ENCODE data around the gene LPP. TPM values are rescaled to one million over a fixed set of nuclear protein-coding genes. Genes with fewer than 3 reads are reported as not detected.

Gene LPP
- total RNA-seq, 2 donors from 2014 or later: 1,568 to 1,607 TPM

GRCh38 chr3:188734395-188734794 lies 580.4 kb downstream of the LPP start:
- H3K9me3 ChIP-seq: no peaks in the 10 kb centered on the region
- no peak overlapping the region for H3K27ac ChIP-seq
- no peak for TF ChIP-seq CTCF (IDR thresholded peaks at IDR 0.05)
- H3K4me3 ChIP-seq: no peak overlapping the region
- DNase-seq (ENCODE audit: low spot score): no peak
- no peaks in the 10 kb centered on the region for H3K27me3 ChIP-seq (replicated peaks; ENCODE audit: insufficient read depth)
- no peak for ATAC-seq (ENCODE audit: insufficient number of reproducible peaks, low FRiP score, low read depth)
- no peaks in the 10 kb centered on the region for H3K36me3 ChIP-seq
- H3K4me1 ChIP-seq (ENCODE audit: control insufficient read depth in 1 of 2, low read depth in 2 of 2): peaks cover 12 to 16% of the 10 kb centered on the region in 2 donors

GRCh38 chr3:188739511-188739910 lies 585.6 kb downstream of the LPP start:
- no peaks in the 10 kb centered on the region for H3K9me3 ChIP-seq
- H3K27ac ChIP-seq: no peak overlapping the region
- H3K36me3 ChIP-seq: no peaks in the 10 kb centered on the region
- H3K27me3 ChIP-seq (replicated peaks; ENCODE audit: insufficient read depth): no peaks in the 10 kb centered on the region
- H3K4me3 ChIP-seq: no peak overlapping the region
- ATAC-seq (ENCODE audit: insufficient number of reproducible peaks, low FRiP score, low read depth): no peak
- no peak for DNase-seq (ENCODE audit: low spot score)
- no peak for TF ChIP-seq CTCF (IDR thresholded peaks at IDR 0.05)
- H3K4me1 ChIP-seq (ENCODE audit: control insufficient read depth in 1 of 2, low read depth in 2 of 2): peaks cover 5% of the 10 kb centered on the region in 2 donors

GRCh38 chr3:188740010-188740409 lies 586.1 kb downstream of the LPP start:
- no peak for ATAC-seq (ENCODE audit: insufficient number of reproducible peaks, low FRiP score, low read depth)
- no peak overlapping the region for H3K27ac ChIP-seq
- no peaks in the 10 kb centered on the region for H3K4me1 ChIP-seq (ENCODE audit: control insufficient read depth in 1 of 2, low read depth in 2 of 2)
- H3K4me3 ChIP-seq: no peak overlapping the region
- DNase-seq (ENCODE audit: low spot score): no peak
- no peak for TF ChIP-seq CTCF (IDR thresholded peaks at IDR 0.05)
- no peaks in the 10 kb centered on the region for H3K36me3 ChIP-seq
- H3K27me3 ChIP-seq (replicated peaks; ENCODE audit: insufficient read depth): no peaks in the 10 kb centered on the region
- H3K9me3 ChIP-seq: no peaks in the 10 kb centered on the region

- Histone ChIP-seq H3K27ac (no peak overlapping the region), H3K27me3 (replicated peaks; ENCODE audit: insufficient read depth) (no peaks in the 10 kb centered on the region), H3K9me3 (no peaks in the 10 kb centered on the region), H3K4me3 (no peak overlapping the region), H3K4me1 (ENCODE audit: control insufficient read depth in 1 of 2, low read depth in 2 of 2) (no peaks in the 10 kb centered on the region), H3K36me3 (no peaks in the 10 kb centered on the region)
- DNase-seq (ENCODE audit: low spot score) (no peak), ATAC-seq (ENCODE audit: insufficient number of reproducible peaks, low FRiP score, low read depth) (no peak)
- no peak for TF ChIP-seq CTCF (IDR thresholded peaks at IDR 0.05)
Measured at GRCh38 chr3:188742755-188743550, 589.0 kb downstream of the LPP start.

GRCh38 chr3:188744166-188744565 lies 590.2 kb downstream of the LPP start:
- H3K27ac ChIP-seq: no peak overlapping the region
- TF ChIP-seq CTCF (IDR thresholded peaks at IDR 0.05): no peak
- H3K9me3 ChIP-seq: no peaks in the 10 kb centered on the region
- no peak overlapping the region for H3K4me3 ChIP-seq
- DNase-seq (ENCODE audit: low spot score) (no peak), ATAC-seq (ENCODE audit: insufficient number of reproducible peaks, low FRiP score, low read depth) (no peak)
- H3K27me3 ChIP-seq (replicated peaks; ENCODE audit: insufficient read depth): no peaks in the 10 kb centered on the region
- H3K4me1 ChIP-seq (ENCODE audit: control insufficient read depth in 1 of 2, low read depth in 2 of 2): no peaks in the 10 kb centered on the region
- no peaks in the 10 kb centered on the region for H3K36me3 ChIP-seq
